HG03039 (cell line): ENCODE results near the gene HEPHL1.
"Not testable (repeated sequence)": the region's sequence is repeated elsewhere in the genome, so short reads cannot be mapped to it uniquely, and the experiment has no call there.

ENCODE experiments used
- ATAC-seq: cut with Tn5 transposase; IDR thresholded peaks from one replicate; pipeline ENCODE4 v1.9.1; 2021; ENCODE audit warnings: mild to moderate bottlenecking, moderate library complexity; ENCODE audit not compliant: unreplicated experiment

HEPHL1 gene

DNA sequence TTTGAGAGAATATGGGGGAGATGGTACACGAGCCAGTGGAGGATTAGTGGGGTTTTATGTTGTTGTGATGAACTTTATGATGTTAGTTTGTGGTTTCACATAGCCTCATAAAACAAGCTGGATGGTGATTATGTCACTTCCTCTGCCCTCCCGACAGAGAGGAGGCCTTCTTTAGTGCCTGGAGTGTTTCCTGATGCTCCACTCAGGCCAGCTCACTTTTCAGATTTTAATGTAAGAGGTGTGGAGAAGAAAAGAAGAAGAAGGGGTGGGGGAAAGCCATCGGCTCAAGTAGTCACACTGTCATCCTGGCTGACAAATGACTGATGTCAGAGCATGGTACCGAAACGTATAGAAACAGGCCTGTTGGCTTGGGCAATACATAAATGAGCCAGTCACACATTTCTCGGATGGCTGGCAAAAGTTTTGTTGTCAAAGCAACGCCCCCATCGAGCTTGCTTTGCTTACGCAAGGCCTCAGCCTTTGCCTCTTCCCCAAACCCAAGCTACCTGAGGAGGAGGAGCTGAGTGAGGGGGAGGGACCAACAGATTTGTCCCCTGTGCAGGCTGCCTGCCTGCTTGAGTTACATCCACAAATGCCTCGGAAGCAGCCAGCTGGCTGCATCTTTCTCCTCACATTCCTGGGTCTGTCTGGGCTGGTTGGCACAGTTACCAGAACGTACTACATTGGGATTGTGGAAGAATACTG is at the start of gene HEPHL1:
Gene HEPHL1 (plus strand): TSS at position 578 of the 705 bp plus-strand sequence. CDS start 15 bp downstream, at position 593.
- no peak for ATAC-seq

DNA sequence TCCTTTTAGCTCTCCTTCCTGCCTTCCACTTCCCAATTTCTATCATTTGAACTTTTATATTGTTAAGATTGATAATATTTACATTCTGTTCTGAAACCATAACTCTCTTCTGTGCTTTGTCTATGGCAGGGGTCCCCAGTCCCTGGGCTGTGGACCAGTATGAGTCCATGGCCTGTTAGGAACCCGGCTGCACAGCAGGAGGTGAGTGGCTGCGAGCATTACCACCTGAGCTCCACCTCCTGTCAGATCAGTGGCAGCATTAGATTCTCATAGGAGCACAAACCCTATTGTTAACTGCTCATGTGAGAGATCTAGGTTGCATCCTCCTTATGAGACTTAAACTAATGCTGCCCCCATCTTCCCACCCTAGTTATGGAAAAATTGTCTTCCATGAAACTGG is 48.4 kb upstream of the HEPHL1 start:
- ATAC-seq = no peak

- not testable (repeated sequence) for ATAC-seq
Observed at GRCh38 chr11:93973322-93974051, 47.7 kb upstream of the HEPHL1 start.

DNA sequence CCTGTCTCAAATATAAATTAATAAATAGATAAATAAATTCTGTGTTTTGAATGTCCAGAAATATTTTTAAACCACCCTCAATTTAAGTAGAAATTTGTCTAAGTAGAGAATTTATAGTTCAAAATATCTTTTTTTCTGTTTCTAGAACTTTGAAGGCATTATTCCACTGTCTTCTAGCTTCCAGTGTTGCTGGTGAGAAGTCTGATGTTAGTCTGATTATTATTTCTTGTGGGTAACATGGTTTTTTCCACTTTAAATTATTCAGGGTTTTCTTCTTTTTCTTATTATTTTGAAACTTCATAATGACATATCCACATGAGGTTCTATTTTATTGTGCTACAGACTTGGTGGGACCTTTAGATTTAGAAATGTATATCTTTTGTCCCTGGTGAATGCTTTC is 46.4 kb upstream of the HEPHL1 start:
- no peak for ATAC-seq

DNA sequence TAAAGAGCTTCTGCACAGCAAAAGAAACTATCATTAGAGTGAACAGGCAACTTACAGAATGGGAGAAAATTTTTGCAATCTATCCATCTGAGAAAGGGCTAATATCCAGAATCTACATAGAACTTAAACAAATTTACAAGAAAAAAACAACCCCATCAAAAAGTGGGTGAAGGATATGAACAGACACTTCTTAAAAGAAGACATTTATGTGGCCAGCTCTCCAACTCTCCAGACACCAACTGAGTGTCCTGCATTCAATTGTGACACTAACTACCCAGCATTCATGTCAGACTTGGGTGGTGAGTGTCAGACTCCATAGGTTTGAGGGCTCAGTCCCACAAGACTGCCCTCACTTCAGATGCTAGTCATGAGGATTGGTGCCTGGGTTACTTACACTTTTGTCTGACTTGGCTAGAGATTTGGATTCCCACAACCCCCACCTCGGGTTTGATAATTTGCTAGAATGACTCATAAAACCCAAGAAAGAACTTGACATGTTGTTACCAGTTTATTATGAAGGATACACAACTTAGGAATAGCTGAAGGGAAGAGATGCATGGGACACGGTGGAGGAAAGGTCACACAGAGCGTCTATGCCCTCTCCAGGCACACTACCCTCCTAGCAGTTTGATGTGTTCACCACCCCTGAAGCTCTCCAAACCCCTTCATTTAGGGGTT is 44.4 kb upstream of the HEPHL1 start:
- ATAC-seq = not testable (repeated sequence)

DNA sequence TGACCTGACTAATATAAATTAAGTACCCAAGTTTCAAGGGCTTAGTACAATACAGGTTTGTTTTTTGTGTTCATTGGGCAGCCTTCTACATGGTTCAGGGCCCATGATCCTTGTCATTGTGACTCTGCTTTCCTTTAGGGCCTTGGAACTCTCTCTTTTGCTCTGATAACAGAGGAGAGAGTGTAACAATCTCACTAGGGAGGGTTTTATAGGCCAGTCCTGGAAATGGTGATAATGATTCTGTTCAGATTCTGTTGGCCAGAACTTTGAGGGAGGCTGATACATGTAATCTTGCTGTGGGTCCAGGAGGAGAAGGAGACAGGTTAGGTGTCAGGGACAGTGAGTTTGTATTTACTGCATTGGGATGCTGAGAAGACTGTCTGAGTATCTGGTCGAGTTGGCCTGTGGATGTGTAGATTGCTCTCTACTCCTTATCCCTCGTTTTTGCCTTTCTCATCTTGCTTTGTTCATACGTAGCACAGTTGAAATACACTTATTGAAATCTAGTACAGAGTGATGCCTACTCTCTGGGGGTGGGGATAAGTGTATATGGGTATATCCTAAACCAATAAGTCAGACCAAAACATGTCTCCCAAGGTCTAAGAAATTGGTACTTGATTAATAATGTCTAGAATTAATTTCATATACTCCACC is 37.5 kb upstream of the HEPHL1 start:
- ATAC-seq = no peak

DNA sequence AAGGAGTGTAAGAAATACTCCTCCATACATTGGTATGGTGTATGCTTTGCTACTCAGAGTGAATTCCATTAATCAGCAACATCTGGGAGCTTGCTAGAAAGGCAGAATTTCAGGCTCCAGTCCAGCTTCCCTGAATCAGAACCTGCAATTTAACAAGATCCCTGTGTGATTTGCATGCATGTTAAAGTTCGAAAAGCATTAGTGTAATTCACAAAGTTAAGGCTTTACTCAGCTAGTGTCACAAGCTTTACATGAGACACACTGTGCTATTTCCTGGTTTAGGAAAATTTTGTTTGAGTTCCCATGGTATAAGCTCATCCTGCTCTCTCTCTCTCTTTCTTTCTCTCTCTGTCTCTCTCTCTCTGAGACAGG is 37.0 kb upstream of the HEPHL1 start:
- ATAC-seq = no peak

GRCh38 chr11:93984936-93985335 is 36.2 kb upstream of the HEPHL1 start:
- ATAC-seq = no peak

DNA sequence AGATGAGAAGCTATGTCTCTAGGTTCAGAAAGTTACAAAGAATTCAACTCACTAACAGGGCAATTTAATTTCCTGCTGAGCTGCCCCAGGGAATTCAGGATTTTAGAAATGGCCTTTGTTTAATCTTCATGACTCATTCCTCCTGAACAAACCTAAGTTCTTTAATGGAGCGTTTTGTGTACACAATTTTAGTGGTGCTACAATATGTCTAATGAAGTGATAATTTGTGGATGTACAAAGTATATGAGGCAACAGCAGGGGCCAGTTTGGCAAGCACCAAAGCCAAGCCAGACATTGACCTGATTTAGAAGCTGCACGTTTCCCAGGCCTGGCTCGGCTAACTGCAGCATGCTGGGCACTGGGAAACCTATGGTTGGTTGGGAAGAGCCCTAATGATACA is 34.4 kb upstream of the HEPHL1 start:
- no peak for ATAC-seq

GRCh38 chr11:93988455-93988854 is 32.7 kb upstream of the HEPHL1 start:
- ATAC-seq = no peak

DNA sequence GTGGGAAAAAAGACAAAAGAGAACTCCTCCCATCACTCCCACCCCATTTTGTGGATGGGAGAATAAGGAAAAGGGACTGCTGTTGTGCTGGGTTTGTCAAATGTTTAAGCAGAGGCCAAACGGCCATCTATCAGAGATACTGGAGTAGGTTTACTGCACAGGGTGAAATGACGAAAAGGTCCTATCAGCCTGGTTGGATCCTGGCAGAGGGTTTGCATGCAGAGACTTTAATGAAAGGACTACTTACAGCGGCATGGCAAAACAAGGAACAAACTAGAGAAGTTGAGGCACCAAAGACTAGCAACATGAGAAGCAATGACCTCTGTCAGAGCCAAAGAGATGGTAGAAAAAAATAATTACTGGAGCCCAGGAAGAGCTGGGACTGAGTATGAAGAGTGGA is 32.2 kb upstream of the HEPHL1 start:
- no peak for ATAC-seq

- ATAC-seq = no peak
Observed at GRCh38 chr11:93993747-93994146, 27.4 kb upstream of the HEPHL1 start.

DNA sequence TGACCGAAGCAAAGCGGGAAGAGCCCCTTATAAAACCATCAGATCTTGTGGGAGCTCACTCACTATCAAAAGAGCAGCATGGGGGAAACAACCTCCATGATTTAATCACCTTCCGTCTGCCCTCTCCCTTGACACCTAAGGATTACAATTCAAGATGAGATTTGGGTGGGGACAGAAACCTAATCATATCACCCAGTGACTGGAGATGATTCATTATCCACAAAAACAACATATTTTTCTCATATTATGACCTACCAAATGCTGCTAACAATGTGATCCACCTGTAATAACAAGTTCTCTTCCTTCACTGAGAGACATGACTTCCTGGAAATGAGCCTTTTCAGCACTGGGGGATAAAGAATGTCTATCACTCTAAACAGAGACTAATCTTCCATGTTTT is 23.4 kb upstream of the HEPHL1 start:
- ATAC-seq = no peak

GRCh38 chr11:94000659-94001058 is 20.5 kb upstream of the HEPHL1 start:
- no peak for ATAC-seq

DNA sequence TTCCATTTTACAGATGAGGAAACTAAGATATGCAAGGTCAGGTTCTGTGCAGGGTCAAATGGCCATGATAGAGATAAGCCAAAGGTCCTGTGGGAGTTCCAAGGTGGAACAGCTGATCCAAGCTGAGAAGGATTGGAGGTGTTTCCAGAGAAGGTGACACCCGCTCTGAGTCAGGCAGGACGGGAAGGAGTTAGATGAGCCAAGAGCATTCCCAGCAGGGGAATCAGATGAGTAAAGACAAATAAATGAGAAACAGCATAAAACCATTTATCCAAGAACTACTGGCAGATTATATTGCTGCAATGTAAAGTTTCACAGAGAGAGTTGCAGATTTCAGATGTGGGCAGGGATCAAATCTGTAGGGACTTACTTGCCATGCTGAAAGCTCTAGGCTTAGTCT is 18.9 kb upstream of the HEPHL1 start:
- no peak for ATAC-seq

DNA sequence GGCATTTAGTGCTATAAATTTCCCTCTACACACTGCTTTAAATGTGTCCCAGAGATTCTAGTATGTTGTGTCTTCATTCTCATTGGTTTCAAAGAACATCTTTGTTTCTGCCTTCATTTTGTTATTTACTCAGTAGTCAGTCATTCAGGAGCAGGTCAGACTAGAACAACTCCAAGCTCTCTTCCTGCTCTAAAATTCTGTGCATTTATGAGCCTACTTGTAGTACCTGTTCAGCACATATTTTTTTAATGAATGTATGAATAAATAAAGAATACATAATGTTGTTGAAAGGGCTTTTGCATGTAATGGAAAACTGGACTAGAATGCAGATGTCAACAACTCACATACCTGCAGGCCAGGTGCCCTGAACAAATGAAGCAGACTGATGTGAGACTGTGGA is 13.7 kb upstream of the HEPHL1 start:
- no peak for ATAC-seq

- ATAC-seq = no peak
Observed at GRCh38 chr11:94007906-94008305, 13.2 kb upstream of the HEPHL1 start.

DNA sequence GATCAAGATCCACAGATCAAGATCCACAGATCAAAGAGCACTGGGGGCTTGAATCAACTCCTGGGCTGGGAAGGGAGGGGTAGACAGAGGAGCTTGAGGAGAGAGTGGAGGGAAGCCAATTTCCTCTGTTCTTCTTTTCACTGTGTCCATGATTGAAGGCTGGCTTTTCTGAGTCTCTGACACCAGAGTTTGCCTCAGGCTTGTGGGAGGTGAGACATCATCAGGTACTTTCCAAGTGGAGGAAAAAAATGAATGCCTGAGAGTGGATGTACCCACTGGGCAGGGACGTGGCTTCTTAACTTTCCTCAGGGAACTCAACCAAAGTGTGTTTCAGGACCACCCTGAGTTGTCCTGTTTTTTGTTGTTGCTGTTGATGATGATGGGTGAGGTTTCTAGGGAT is 11.0 kb upstream of the HEPHL1 start:
- ATAC-seq = no peak

DNA sequence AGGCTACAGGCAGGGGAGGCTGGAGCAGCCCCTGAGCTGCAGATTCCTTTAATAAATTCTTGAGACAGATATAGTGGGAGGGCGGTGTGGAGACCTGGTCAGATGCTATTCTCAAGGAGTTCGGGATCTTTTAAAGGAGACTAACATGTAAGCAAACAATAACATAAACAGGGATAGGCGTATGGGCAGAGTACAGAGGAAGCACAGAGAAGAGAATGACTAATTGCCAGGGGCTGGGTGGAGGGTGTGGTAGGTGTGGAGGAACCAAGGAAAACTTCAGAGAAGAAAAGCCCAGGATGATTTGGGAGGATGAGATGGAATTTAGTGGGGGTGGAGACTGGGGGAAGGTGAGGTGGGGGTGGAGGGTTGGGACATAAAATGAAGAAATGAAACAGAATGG is 9.7 kb upstream of the HEPHL1 start:
- ATAC-seq = no peak

DNA sequence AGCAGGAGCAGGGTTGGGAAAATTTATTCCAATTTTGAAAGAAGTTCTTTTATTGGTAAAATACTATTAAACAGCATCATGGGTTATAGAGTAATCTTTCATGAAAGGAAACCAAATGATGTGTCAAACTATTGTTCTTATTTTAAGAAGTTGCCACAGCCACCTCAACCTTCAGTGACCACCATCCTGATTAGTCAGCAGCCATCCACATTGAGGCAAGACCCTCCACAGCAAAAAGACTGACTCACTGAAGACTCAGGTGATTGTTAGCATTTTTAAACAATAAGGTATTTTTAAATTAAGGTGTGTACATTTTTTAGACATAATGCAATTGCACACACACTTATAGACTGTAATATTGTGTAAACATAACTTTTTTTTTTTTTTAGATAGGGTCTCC is 3.7 kb upstream of the HEPHL1 start:
- ATAC-seq = no peak

DNA sequence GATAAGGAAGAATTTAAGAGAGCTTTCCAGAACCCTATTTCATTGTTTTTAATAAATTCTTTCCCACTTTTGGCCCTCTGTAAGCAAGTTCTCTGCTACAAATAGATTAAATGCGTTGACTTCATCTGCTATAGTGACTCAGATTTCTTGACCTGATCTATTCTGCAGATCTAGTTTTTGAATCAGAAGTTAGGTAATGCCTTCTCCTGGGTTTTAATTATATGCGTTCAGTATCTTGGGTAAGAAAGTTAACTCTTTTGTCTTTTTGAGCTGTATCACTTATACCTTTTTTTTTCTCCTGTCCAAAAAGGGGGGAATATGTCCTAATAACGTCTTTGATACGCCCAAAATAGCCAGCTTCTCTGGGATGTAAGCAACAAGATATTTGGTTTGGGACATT is 2.4 kb upstream of the HEPHL1 start:
- ATAC-seq = no peak

- no peak for ATAC-seq
Observed at GRCh38 chr11:94023856-94024255, 2.7 kb downstream of the HEPHL1 start.
